Stimulated activated CD8-positive, alpha-beta memory T cell treated with anti-CD3 and anti-CD28 coated beads, Interleukin-4, amount 100 ng/mL, for 24 hours (primary cell): ENCODE measurements around the gene ZNF814.
"Not testable (repeated sequence)": the region's sequence is repeated elsewhere in the genome, so short reads cannot be mapped to it uniquely, and the experiment has no call there.

Experiments used
- DNase-seq: peaks from one replicate; pipeline ENCODE4 v3.0.0-alpha.2; 2020; ENCODE audit warnings: low read depth

The ZNF814 gene

GRCh38 chr19:57862351-57862750, 26.5 kb downstream of the ZNF814 start:
- DNase-seq, result not testable (repeated sequence)

GRCh38 chr19:57854117-57854516, 34.7 kb downstream of the ZNF814 start:
- DNase-seq, result not testable (repeated sequence)

GRCh38 chr19:57851812-57852603, 36.8 kb downstream of the ZNF814 start:
- not testable (repeated sequence) for DNase-seq

GRCh38 chr19:57850553-57851017, 38.3 kb downstream of the ZNF814 start:
- no peak for DNase-seq

DNA sequence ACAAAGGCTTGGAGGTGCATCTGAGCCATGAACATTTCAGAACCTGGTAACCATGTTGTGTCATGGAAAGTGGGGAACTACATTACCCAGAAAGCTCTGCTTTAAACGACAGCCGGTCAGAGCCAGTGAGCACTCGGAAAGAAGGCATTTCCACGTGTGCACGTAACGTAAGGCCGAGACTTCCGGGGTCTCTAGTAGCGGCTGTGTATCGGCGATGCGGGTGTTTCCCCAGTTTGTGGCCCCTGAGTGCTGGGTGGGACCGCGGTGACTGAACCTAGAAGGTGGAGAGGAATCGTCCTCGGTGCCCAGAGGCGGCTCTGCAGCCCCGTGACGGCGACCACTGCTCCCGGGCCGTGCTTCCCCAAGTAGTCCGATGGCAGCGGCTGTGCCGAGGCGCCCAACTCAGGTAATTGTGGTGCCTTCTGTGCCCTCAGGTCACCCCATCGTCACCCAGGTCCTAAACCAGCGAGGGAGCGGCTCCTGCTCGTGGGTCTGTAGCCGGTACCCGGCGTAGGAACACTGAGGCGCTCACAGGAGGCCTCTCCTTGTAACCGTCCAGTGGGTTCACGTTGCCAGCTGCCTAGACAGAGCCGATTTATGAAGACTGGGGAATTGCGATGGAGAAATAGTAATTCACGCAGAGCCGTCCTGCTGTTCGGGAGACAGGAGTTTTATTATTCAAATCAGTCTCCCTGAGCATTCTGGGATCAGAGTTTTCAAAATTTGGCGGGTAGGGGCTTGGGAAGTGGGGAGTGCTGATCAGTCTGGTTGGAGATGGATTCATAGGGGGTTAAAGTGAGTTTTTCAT, 39.0 kb downstream of the ZNF814 start, which contains the start of gene ZNF587:
Gene ZNF587 (plus strand): TSS at position 194 of the 808 bp plus-strand sequence. CDS start 180 bp downstream, at position 374.
- peak; percentile 66 for DNase-seq

DNA sequence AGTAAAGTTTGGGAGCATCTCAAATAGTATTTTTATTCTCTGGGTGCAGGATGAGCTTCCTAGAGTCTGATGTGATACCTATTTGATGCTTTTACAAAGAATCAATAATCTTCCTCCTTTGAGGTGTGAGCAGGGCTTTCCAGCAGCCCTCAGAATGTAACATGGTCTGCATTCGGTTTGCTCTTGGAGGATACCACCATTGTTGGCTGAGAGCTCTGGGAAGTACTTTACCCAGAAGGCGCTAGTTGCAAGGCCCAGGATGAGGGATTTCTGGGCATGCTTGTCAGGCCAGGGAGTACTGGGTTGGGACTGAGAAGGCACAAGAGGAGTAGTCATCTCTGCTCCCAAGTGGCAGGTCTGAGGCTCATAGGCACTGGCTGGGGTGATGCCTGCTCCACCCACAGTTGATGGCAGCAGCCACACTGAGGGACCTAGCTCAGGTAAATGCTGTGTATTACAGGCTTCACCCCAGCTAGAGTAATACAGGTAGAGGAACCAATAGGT, 39.6 kb downstream of the ZNF814 start:
- DNase-seq, result not testable (repeated sequence)

GRCh38 chr19:57847164-57847563, 41.7 kb downstream of the ZNF814 start:
- not testable (repeated sequence) for DNase-seq

GRCh38 chr19:57841122-57841763, 47.6 kb downstream of the ZNF814 start:
- no peak for DNase-seq

GRCh38 chr19:57838622-57839191, 50.1 kb downstream of the ZNF814 start:
- not testable (repeated sequence) for DNase-seq

- DNase-seq, result not testable (repeated sequence)
Observed at GRCh38 chr19:57836991-57837390, 51.8 kb downstream of the ZNF814 start.

DNA sequence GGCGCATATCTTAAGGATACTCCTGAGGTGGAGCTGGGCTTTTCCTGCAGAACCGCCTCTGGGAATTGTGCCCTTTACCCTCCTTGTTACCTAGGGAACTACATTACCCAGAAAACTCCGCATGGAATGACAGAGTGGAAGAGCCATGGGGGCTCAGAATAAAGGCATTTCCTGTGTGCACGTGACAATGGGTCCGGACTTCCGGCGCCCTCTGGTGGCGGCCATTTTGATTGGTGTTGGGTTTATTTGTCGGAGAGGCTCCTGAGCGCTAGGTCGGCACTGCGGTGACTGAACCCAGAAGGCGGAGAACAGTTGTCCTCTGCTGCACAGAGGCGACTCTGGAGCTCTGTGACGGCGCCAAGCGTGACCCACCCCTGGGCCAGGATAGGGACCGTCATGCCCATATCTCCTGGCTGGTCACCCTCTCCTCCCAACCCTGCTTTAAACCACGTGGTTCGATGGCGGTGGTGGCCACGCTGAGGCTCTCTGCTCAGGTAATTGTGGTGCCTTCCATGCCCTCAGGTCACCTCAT, 58.7 kb downstream of the ZNF814 start, which contains the start of gene ZNF587B:
Gene ZNF587B (plus strand): TSS at position 229 of the 532 bp plus-strand sequence. CDS start 230 bp downstream, at position 459.
- DNase-seq, result no peak

DNA sequence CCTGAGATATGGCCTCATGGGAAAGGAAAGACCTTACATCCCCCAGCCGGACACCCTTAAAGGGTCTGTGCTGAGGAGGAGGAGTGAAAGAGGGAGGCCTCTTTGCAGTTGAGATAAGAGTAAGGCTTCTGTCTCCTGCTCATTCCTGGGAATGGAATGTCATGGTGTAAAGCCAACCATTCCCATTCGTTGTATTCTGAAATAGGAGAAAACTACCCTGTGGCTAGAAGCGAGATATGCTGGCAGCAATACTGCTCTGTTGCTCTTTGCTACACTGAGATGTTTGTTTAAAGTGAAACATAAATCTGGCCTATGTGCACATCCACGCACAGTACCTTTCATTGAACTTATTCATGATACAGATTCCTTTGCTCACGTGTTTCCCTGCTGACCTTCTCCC, 59.5 kb downstream of the ZNF814 start:
- DNase-seq, result no peak

DNA sequence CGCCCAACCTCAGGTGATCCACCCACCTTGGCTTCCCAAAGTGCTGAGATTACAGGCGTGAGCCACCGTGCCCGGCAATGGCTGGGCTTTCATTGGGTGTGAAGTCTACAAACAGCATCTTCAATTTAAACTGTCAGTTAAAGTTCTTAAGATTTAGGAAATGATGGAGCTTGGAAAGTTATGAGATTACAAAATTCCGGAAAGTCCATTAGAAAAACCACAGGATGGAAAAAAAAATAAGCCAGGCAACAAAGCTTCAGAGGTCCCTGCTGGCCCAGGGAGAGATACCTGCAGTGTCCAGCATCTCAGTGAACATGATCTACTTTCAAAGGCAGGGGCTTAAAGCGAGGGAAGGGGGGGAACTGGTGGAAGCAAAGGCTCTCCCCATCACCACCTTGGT, 63.3 kb downstream of the ZNF814 start:
- DNase-seq, result no peak

- DNase-seq, result not testable (repeated sequence)
Observed at GRCh38 chr19:57823608-57824007, 65.2 kb downstream of the ZNF814 start.

- not testable (repeated sequence) for DNase-seq
Observed at GRCh38 chr19:57823155-57823554, 65.7 kb downstream of the ZNF814 start.

GRCh38 chr19:57821501-57821900, 67.3 kb downstream of the ZNF814 start:
- not testable (repeated sequence) for DNase-seq

GRCh38 chr19:57821095-57821494, 67.7 kb downstream of the ZNF814 start:
- not testable (repeated sequence) for DNase-seq

GRCh38 chr19:57820599-57820998, 68.2 kb downstream of the ZNF814 start:
- no peak for DNase-seq

DNA sequence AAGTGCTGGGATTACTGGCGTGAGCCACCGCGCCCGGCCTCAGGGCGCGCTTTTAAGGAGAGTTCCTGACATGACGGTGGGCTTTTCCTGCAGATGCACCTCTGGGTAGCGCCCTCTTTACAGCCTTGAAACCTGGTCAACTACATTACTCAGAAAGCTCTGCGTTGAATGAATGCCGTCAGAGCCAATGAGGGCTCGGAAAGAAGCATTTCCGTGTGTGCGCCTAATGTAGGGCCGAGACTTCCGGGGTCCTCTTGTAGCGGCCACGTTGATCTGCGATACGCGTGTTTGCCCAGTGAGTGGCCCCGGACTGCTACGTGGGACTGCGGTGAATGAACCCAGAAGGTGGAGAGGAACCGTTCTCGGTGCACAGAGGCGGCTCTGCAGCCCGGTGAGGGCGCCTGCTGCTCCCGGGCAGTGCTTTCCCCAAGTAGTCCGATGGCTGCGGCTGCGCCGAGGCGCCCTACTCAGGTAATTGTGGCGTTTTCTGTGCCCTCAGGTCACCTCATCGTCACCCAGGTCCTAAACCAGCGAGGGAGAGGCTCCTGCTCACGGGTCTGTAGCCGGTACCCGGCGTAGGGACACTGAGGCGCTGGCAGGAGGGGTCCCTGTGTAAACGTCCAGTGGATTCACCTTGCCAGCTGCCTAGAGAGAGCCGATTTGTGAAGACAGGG, 69.2 kb downstream of the ZNF814 start:
- peak; percentile 60 for DNase-seq

GRCh38 chr19:57818378-57818777, 70.5 kb downstream of the ZNF814 start:
- no peak for DNase-seq

GRCh38 chr19:57817976-57818375, 70.9 kb downstream of the ZNF814 start:
- no peak for DNase-seq
